ENCODE data around the gene PHF5A.
A peak's percentile ranks its signal among the peaks of the same experiment; 100 is the strongest.

The PHF5A gene

DNA sequence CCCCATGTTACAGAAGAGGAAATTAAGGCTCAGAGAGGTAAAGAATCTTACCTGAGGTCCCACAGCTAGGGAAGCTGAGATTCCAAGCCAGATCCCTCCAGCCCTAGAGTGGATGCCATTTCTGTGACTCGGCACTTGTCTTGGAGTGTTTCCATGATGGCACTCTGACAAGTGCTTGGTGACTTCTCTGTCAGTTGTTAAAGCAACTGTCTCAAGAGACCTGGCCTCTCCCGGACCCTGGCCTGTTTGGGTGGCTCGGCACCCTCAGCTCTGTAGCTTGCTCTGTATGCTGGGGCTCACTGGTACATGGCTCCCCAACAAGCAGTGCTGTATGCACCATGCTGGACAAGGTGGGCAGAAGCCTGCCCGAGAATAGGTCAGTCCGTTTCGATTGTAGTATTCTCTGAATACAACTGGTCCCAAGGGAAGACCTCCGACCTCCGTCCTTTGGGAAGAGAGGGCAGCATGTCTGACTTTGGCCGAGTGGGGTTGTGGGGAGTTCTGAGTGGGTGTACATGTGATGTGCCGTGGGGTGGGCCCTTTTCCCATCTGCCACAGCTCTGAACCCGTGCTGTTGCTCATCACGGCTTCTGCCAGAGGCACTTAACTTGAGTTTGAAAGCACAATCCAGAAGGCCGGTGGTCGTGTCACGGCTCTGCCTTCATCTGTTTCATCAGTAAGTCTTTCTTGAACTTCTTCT, 12.8 kb upstream of the PHF5A start:
- in situ Hi-C loops (cut with MboI; ENCODE audit: low sequenced_read_pairs, unreplicated experiment): no loop called here
- TF ChIP-seq, protein P1, sequence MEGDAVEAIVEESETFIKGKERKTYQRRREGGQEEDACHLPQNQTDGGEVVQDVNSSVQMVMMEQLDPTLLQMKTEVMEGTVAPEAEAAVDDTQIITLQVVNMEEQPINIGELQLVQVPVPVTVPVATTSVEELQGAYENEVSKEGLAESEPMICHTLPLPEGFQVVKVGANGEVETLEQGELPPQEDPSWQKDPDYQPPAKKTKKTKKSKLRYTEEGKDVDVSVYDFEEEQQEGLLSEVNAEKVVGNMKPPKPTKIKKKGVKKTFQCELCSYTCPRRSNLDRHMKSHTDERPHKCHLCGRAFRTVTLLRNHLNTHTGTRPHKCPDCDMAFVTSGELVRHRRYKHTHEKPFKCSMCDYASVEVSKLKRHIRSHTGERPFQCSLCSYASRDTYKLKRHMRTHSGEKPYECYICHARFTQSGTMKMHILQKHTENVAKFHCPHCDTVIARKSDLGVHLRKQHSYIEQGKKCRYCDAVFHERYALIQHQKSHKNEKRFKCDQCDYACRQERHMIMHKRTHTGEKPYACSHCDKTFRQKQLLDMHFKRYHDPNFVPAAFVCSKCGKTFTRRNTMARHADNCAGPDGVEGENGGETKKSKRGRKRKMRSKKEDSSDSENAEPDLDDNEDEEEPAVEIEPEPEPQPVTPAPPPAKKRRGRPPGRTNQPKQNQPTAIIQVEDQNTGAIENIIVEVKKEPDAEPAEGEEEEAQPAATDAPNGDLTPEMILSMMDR (IDR thresholded peaks at IDR 0.05; ENCODE audit: borderline replicate concordance, control extremely low read depth, extremely low read depth, insufficient read depth, missing control alignments): no peak
- no peak for DNase-seq (ENCODE audit: low spot score)

GRCh38 chr22:41480397-41480735, 11.9 kb upstream of the PHF5A start:
- in situ Hi-C loops (cut with MboI; ENCODE audit: low sequenced_read_pairs, unreplicated experiment): no loop called here
- no peak for DNase-seq (ENCODE audit: low spot score)
- TF ChIP-seq, protein P1 (IDR thresholded peaks at IDR 0.05; ENCODE audit: borderline replicate concordance, control extremely low read depth, extremely low read depth, insufficient read depth, missing control alignments): no peak

- no peak for DNase-seq (ENCODE audit: low spot score)
- TF ChIP-seq, protein P1 (IDR thresholded peaks at IDR 0.05; ENCODE audit: borderline replicate concordance, control extremely low read depth, extremely low read depth, insufficient read depth, missing control alignments): no peak
Observed at GRCh38 chr22:41479671-41480396, 11.3 kb upstream of the PHF5A start.

GRCh38 chr22:41478891-41479521, 10.5 kb upstream of the PHF5A start:
- in situ Hi-C loops (cut with MboI; ENCODE audit: low sequenced_read_pairs, unreplicated experiment): no loop called here
- TF ChIP-seq, protein P1 (IDR thresholded peaks at IDR 0.05; ENCODE audit: borderline replicate concordance, control extremely low read depth, extremely low read depth, insufficient read depth, missing control alignments): no peak
- DNase-seq (ENCODE audit: low spot score): peak; percentile 48

More at GRCh38 chr22:41479671-41480396, 11.3 kb upstream of the PHF5A start:
- in situ Hi-C loops (cut with MboI; ENCODE audit: low sequenced_read_pairs, unreplicated experiment): no loop called here

- in situ Hi-C loops (cut with MboI; ENCODE audit: low sequenced_read_pairs, unreplicated experiment): no loop called here
Observed at GRCh38 chr22:41478473-41478872, 10.0 kb upstream of the PHF5A start.

DNA sequence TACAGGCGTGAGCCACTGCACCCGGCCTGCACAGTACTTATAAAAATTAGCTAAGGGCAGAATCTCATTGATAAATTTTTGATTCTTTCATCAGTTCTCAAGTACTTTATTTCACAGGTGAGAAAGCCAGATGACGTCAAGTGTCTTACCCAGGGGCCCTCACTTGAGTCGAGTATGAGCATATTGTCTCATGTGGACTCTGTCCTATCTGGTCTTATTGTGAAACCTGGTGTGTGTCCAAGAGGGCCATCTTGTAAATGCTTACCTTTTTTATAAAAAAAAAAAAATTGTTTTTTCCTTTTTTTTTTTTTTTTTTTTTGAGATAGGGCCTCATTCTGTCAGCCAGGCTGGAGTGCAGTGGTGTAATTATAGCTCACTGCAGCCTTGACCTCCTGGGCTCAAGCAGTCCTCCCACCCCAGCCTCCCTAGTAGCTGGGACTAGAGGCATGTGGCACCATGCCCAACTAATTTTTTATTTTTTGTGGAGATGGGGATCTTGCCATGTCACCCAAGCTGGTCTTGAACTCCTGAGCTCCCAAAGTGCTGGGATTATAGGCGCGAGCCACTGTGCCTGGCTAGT, 6.5 kb upstream of the PHF5A start:
- TF ChIP-seq, protein P1 (IDR thresholded peaks at IDR 0.05; ENCODE audit: borderline replicate concordance, control extremely low read depth, extremely low read depth, insufficient read depth, missing control alignments): no peak
- no peak for DNase-seq (ENCODE audit: low spot score)
- in situ Hi-C loops (cut with MboI; ENCODE audit: low sequenced_read_pairs, unreplicated experiment): no loop called here

More at GRCh38 chr22:41478473-41478872, 10.0 kb upstream of the PHF5A start:
- TF ChIP-seq, protein P1 (IDR thresholded peaks at IDR 0.05; ENCODE audit: borderline replicate concordance, control extremely low read depth, extremely low read depth, insufficient read depth, missing control alignments): no peak
- no peak for DNase-seq (ENCODE audit: low spot score)

Data from GM13976 (cell line).